LNCaP clone FGC (cell line): ENCODE data around the gene SORCS2.

Experiments
- DNase-seq: peaks from one replicate; pipeline ENCODE4 v3.0.0-alpha.2; 2011; ENCODE audit warnings: low read depth
- H3K4me3 ChIP-seq: 2 replicates; pipeline ENCODE4 v1.5.1; 2011; ENCODE audit warnings: mild to moderate bottlenecking, low read depth, low read length, control low read depth
- TF ChIP-seq, protein P1 (sequence below): IDR thresholded peaks from 2 replicates; pipeline ENCODE4 v1.5.1; 2012; ENCODE audit warnings: mild to moderate bottlenecking; ENCODE audit not compliant: control insufficient read depth, insufficient read depth; ENCODE audit errors: extremely low read depth

Gene SORCS2

DNA sequence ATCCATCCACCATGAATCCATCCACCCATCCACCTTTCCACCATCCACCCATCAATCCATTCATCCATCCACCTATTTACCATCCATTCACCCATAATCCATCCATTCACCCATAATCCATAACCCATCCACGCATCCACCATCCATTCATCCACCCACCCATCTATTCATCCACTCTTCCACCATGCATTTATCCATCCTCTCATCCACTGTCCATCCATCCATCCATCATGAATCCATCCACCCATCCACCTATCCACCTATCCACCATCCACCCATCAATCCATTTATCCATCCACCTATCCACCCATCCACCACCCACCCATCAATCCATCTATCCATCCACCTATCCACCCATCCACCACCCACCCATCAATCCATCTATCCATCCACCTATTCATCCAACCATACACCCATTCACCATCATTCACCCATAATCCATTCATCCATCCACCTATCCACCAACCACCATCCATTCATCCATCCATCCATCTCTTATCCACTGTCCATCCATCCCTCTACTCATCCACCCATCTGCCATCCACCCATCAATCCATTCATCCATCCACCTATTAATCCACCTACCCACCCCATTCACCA lies 422.1 kb downstream of the SORCS2 start:
- no peak for DNase-seq
- TF ChIP-seq, protein P1, sequence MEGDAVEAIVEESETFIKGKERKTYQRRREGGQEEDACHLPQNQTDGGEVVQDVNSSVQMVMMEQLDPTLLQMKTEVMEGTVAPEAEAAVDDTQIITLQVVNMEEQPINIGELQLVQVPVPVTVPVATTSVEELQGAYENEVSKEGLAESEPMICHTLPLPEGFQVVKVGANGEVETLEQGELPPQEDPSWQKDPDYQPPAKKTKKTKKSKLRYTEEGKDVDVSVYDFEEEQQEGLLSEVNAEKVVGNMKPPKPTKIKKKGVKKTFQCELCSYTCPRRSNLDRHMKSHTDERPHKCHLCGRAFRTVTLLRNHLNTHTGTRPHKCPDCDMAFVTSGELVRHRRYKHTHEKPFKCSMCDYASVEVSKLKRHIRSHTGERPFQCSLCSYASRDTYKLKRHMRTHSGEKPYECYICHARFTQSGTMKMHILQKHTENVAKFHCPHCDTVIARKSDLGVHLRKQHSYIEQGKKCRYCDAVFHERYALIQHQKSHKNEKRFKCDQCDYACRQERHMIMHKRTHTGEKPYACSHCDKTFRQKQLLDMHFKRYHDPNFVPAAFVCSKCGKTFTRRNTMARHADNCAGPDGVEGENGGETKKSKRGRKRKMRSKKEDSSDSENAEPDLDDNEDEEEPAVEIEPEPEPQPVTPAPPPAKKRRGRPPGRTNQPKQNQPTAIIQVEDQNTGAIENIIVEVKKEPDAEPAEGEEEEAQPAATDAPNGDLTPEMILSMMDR, result no peak
- no peak overlapping the region for H3K4me3 ChIP-seq

DNA sequence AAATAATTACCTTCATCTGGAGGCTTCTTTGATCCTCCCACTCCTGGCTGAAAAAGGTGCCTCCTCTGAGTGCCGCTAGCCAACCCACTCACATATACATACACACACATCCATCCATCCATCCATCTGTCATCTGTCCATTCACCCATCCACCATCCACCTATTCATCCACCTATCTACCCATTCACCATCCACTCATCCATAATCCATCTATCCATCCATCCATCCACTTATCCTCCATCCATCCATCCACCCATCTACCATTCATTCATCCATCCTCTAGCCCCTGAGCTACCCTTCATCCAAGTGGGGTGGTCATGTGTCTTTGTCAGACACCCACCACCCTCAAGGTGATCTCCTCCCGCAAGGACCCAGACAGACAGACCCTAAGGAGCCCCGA lies 423.9 kb downstream of the SORCS2 start:
- TF ChIP-seq, protein P1, result no peak
- no peak overlapping the region for H3K4me3 ChIP-seq
- no peak for DNase-seq

DNA sequence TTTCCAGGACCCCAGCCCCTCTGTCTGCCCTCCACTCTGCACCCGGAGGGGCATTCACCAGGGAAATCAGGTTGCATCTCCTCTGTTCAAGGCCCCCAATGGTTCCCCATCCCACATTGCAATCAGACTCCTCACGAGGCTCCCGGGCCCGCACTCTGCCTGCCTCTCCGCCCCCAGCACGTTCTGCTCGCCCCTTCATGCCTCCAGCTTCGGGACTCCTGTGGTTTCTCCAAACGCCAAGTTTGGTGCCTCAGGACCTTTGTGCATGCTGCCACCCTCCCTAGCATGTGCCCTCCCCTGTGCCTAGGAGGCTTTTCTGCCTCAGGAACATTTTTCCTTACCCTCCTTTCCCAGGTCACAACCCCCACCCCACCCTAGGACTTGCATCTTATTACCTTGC lies 426.0 kb downstream of the SORCS2 start:
- no peak for DNase-seq
- TF ChIP-seq, protein P1, result no peak
- no peak overlapping the region for H3K4me3 ChIP-seq

DNA sequence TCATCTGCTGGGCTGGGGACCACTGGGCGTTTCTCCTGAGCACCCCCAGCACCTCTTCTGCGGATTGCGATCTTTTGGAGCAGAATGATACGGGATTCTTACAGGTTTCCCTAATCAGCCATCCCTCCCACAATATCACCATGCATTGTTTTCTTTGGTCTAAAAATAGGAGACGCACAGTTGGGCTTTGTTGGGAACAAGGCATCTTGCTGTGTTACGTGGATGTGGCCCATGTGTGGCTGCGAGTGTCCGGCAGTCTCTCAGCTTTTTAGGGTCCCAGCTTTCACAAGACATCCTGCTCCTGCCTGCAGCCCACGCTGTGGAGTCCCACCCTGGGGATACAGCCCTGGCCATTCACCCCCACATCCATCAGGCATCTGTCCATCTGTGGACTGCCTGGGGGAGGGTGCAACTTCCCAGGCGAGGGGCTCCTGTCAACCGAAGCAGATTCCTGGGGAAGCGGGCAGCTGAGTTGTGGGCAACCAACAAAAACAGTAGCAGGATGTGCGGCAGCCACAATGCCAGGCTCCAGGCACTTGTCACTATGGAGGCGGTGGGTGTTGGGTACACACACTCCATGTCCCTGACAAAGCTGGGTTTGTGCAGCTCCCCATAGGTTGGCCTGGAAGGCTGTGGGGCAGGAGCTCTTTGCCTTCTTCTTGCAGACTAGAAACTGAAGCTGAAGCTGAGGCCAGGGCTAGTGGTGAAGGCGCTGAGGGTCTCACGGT lies 427.9 kb downstream of the SORCS2 start:
- TF ChIP-seq, protein P1, result no peak
- no peak for DNase-seq
- no peak overlapping the region for H3K4me3 ChIP-seq

DNA sequence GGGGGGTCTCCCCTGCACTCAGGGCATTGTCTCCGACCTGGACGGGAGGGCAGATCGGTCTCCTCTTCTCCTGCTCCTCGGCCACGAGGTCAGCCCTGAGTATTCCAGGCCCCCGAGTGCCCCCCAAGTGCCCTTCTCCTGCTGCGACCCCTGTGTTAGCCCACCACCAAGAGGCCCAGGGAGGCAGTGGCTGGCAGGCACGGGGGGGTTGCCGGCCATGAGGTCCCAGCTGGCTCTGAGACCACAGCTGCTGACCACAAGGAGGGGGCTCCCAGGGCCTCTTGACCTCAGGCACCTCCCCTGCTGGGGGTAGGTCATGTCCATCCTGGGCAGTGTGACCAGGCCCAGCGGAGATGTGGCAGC lies 428.5 kb downstream of the SORCS2 start:
- H3K4me3 ChIP-seq, result no peak overlapping the region
- no peak for DNase-seq
- TF ChIP-seq, protein P1, result no peak

DNA sequence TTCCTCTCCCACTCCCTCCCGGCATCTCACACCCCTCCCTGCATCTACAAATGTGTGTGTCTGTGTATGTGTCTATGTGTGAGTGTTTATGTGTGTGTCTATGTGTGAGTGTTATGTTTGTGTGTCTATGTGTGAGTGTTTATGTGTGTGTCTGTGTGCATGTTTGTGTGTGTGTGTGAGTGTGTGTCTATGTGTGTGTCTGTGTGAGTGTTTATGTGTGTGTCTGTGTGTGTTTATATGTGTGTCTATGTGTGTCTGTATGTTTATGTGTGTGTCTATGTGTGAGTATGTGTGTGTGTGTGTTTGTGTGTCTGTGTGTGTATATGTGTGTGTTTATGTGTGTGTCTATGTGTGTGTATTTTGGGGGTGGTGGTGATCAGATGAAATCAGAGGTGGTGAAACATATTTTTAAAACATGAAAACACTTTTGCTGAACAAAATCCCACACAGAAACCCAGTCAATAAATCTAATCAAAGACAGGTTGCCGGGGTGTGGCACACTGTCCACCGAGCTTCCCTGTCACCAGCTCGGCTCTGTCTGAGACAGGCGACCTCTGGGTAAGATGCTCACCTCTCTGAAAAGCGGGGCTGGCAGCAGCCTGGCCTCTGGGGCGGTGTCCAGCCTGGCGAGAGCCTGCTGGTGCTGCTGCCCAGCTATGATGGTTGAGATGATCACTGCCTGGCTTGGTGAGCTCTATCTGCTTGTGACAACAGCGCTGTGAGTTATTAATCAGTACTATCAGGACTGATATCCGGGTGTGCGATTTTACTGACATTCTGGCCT lies 429.1 kb downstream of the SORCS2 start:
- TF ChIP-seq, protein P1, result no peak
- no peak overlapping the region for H3K4me3 ChIP-seq
- no peak for DNase-seq
